Adrenal gland (tissue), 12 donors: Measurements from ENCODE around the gene COL2A1. TPM values are rescaled to one million over a fixed set of nuclear protein-coding genes. Genes with fewer than 3 reads are reported as not detected.

Source experiments
- DNase-seq, 7 donors: peaks; one replicate each; pipeline ENCODE4 v3.0.0-alpha.2; 2019 to 2020
- H3K27ac ChIP-seq, 5 donors: fragments of 200-600 bp; sonication (generic) in 4 of 5; 1 replicate in 3 of 5; 2 replicates in 2 of 5; pipeline versions ENCODE4 v1.5.1 to v1.8.0; 2016 to 2020; ENCODE audit warnings: mild to moderate bottlenecking in 1 of 5
- H3K27me3 ChIP-seq: fragments of 200-600 bp; 2 replicates; pipeline ENCODE4 v1.8.0; 2021
- H3K36me3 ChIP-seq, 2 donors: fragments of 200-600 bp; replicated peaks in 1 of 2; 1 replicate in 1 of 2; 2 replicates in 1 of 2; pipeline versions ENCODE4 v1.5.1 to v1.8.0; 2018 to 2022
- H3K4me1 ChIP-seq, 2 donors: fragments of 200-600 bp; replicated peaks in 1 of 2; 1 replicate in 1 of 2; 2 replicates in 1 of 2; pipeline versions ENCODE4 v1.5.1 to v1.8.0; 2018 to 2021
- H3K4me3 ChIP-seq, 4 donors: fragments of 200-600 bp; sonication (generic) in 3 of 4; one replicate each; pipeline ENCODE4 v1.5.1; 2016 to 2018
- H3K9me3 ChIP-seq, 3 donors: fragments of 200-600 bp; sonication (generic) in 1 of 3; replicated peaks in 1 of 3; 1 replicate in 2 of 3; 2 replicates in 1 of 3; pipeline versions ENCODE4 v1.5.1 to v1.8.0; 2016 to 2021
- POLR2A ChIP-seq, 2 donors: fragments of 450-650 bp; IDR thresholded peaks; one replicate each; pipeline ENCODE4 v1.6.1; 2017; ENCODE audit warnings: antibody characterized with exemption in 2 of 2, mild to moderate bottlenecking in 2 of 2, moderate library complexity in 1 of 2
- WGBS, 4 donors: extraction: QIAGEN DNeasy Blood & Tissue Kit in 2 of 4; methylation state at CpG; one replicate each; pipeline versions ENCODE4 v1.1.5 to v1.1.7; 2013 to 2017; 5-methylcytosine and 5-hydroxymethylcytosine counted together
- intact Hi-C, 2 donors: fragments of 100-400 bp; cut with DNase I; formaldehyde crosslinking; loops; one replicate each; pipeline versions ENCODE4 v1.14.1 to v1.15.0; 2022 to 2023
- polyA plus RNA-seq, 3 donors: library from polyadenylated mRNA; stranded (reverse); fragments of 200-250 nt in 2 of 3; fragments of 350-450 nt in 1 of 3; fragmentation: Illumina TruSeq in 1 of 3; extraction: RNeasy Lipid Tissue Mini Kit (QIAGEN cat#74804) in 1 of 3; gene quantifications; one replicate each; pipeline ENCODE4 v1.2.3, GENCODE V29; 2013 to 2014
- total RNA-seq, 9 donors: library from RNA; depleted of rRNA in 4 of 9; stranded (reverse); fragments of >200 nt in 4 of 9; fragments of 120-200 nt in 1 of 9; fragmentation: NEBNext Ultra II Directional in 1 of 9; extraction: Animal tissue kit (Norgen Biotek cat#: 25700) in 1 of 9; gene quantifications; one replicate each; pipeline versions ENCODE4 v1.1.0 to v1.2.4, GENCODE V29; 2013 to 2023
- TF ChIP-seq, protein P1 (sequence below), 6 experiments: fragments of 450-650 bp in 4 of 6; fragments of 200-600 bp in 2 of 6; sonication (generic) in 1 of 6; IDR thresholded peaks; 1 replicate in 5 of 6; 2 replicates in 1 of 6; pipeline versions ENCODE4 v1.5.1 to v1.8.0; 2016 to 2021; ENCODE audit warnings: antibody characterized with exemption in 6 of 6, mild to moderate bottlenecking in 2 of 6, moderate library complexity in 1 of 6
- donor health status: healthy with polysubstance abuse.
- donor health status: Bipolar disorder and iron deficiency.
- donor health status: DM: yes; HTN: yes; CAD: no.
- donor health status: DM: no; HTN: no; CAD: no.
- donor health status: DM: no; HTN: no; CAD: no.
- donor health status: DM: yes; HTN: yes; CAD: no.

Gene COL2A1
- total and polyA plus RNA-seq, 12 donors = 0.07 to 18.2 (median 0.25) TPM; not detected in 3

GRCh38 chr12:48019639-48020265 lies 15.5 kb upstream of the COL2A1 start:
- Histone ChIP-seq H3K27ac (no peak overlapping the region), H3K4me3 (no peak overlapping the region), H3K4me1 (no peaks in the 10 kb centered on the region), H3K36me3 (no peaks in the 10 kb centered on the region), H3K9me3 (no peaks in the 10 kb centered on the region), H3K27me3 (no peaks in the 10 kb centered on the region)
- no peak for TF ChIP-seq POLR2A (IDR thresholded peaks at IDR 0.05)
- TF ChIP-seq, protein P1, sequence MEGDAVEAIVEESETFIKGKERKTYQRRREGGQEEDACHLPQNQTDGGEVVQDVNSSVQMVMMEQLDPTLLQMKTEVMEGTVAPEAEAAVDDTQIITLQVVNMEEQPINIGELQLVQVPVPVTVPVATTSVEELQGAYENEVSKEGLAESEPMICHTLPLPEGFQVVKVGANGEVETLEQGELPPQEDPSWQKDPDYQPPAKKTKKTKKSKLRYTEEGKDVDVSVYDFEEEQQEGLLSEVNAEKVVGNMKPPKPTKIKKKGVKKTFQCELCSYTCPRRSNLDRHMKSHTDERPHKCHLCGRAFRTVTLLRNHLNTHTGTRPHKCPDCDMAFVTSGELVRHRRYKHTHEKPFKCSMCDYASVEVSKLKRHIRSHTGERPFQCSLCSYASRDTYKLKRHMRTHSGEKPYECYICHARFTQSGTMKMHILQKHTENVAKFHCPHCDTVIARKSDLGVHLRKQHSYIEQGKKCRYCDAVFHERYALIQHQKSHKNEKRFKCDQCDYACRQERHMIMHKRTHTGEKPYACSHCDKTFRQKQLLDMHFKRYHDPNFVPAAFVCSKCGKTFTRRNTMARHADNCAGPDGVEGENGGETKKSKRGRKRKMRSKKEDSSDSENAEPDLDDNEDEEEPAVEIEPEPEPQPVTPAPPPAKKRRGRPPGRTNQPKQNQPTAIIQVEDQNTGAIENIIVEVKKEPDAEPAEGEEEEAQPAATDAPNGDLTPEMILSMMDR (IDR thresholded peaks at IDR 0.05) = no peak
- WGBS, 4 donors = 50 to 76% (median 60%) methylated on average over 3 of the region's 3 CpGs
- intact Hi-C loops = no loop called here
- no peak for DNase-seq

DNA sequence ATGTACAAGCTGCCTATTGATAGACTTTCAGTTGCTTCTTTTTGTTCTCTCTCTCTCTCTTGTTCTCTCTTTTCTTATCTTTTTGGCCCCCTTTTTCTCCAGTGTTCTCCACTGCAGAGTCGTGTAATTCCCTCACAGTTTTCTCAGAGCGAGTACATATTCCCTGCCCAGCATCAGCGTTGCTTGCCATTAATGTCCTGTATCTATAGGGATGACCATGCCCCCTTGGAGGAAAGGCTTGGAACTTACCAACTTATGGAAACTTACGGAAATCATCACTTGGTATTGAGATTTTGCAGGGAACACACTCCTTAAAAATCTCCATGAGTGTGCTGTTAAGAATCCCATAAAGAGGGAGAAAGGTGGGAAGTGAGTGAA lies 14.3 kb upstream of the COL2A1 start:
- Histone ChIP-seq H3K4me1 (no peaks in the 10 kb centered on the region), H3K27ac (no peak overlapping the region), H3K9me3 (no peaks in the 10 kb centered on the region), H3K4me3 (no peak overlapping the region), H3K36me3 (no peaks in the 10 kb centered on the region), H3K27me3 (no peaks in the 10 kb centered on the region)
- DNase-seq = no peak
- intact Hi-C loops = no loop called here
- 69 to 84% (median 77%) methylated on average over 4 of the region's 4 CpGs for WGBS, 4 donors
- TF ChIP-seq, protein P1 (IDR thresholded peaks at IDR 0.05) = no peak
- TF ChIP-seq POLR2A (IDR thresholded peaks at IDR 0.05) = no peak

DNA sequence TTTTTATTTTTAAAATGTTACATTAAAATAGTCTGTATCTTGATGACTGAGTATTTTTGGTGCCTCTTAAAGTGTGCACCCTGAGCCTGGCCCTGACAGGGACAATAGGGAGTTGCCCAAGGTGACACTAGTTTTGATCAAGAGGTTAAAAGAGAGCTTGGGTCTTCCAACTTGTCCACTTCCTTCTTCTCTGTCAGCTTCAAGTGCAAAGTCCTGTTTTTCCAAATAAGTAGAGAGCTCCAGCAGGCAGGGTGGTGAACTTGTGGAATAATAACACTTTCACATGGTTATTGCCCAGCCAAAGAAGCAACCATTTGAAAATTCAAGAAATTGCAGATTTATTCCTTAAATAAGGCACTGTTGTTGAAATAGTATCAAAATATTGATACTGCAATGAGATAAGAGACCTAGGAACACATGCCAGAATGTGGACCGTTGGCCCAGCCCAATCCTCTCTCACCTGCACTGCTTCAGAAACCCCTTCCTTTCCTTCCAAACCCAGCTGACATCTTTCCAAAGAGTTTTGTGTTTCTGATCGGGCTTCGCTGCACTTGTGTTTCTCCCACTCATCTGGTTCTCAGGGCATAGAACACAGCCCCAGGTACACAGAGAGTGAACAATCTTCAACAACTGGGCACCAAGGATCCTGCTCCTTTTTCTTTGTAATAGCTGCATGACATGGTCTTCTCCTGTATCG lies 13.8 kb upstream of the COL2A1 start:
- H3K4me3 ChIP-seq = no peak overlapping the region
- TF ChIP-seq POLR2A (IDR thresholded peaks at IDR 0.05) = no peak
- TF ChIP-seq, protein P1 (IDR thresholded peaks at IDR 0.05) = no peak
- no peaks in the 10 kb centered on the region for H3K36me3 ChIP-seq
- H3K27ac ChIP-seq = no peak overlapping the region
- 76 to 85% (median 81%) methylated on average over 4 of the region's 4 CpGs for WGBS, 4 donors
- intact Hi-C loops = no loop called here
- H3K27me3 ChIP-seq = no peaks in the 10 kb centered on the region
- no peaks in the 10 kb centered on the region for H3K9me3 ChIP-seq
- DNase-seq = no peak
- no peaks in the 10 kb centered on the region for H3K4me1 ChIP-seq

DNA sequence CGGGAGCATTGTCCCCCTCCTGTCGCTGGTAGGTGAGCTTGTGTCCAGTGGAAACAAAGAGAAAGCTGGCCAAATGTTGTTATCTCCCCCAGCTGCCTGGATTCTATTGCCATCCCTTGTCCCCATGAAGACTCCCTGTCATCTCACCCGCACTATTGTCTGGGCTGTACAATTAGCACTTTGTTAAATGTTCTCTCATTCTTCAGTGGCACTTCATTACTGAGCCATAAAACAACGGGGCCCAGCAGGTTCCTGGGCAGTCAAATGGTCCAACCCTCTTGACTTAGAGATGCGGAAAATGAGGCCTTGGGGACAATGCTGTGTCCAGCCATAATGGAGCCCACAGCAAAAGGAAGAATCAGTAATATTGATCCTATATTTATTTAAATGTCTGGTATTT lies 13.2 kb upstream of the COL2A1 start:
- no peaks in the 10 kb centered on the region for H3K36me3 ChIP-seq
- H3K27me3 ChIP-seq = no peaks in the 10 kb centered on the region
- TF ChIP-seq POLR2A (IDR thresholded peaks at IDR 0.05) = no peak
- TF ChIP-seq, protein P1 (IDR thresholded peaks at IDR 0.05) = no peak
- no peaks in the 10 kb centered on the region for H3K4me1 ChIP-seq
- intact Hi-C loops = no loop called here
- no peak overlapping the region for H3K27ac ChIP-seq
- H3K4me3 ChIP-seq = no peak overlapping the region
- DNase-seq = no peak
- H3K9me3 ChIP-seq = no peaks in the 10 kb centered on the region
- 83 to 93% (median 84%) methylated on average over 5 of the region's 5 CpGs for WGBS, 4 donors
